ENCODE results near the gene CNOT1.

Gene CNOT1

GRCh38 chr16:58509256-58510096, 120.2 kb downstream of the CNOT1 start:
- H3K27me3 ChIP-seq (ENCODE audit: control insufficient read depth in 1 of 2, insufficient read depth in 2 of 2, low read length in 2 of 2) = no peaks in the 10 kb centered on the region
- H3K27ac ChIP-seq (ENCODE audit: low read length) = no peak overlapping the region
- H3K36me3 ChIP-seq (ENCODE audit: control insufficient read depth in 2 of 2, insufficient read depth in 2 of 2, low read length in 2 of 2) = no peaks in the 10 kb centered on the region
- H3K4me1 ChIP-seq (ENCODE audit: control insufficient read depth, insufficient read depth, low read length) = peaks cover 6% of the 10 kb centered on the region
- H3K4me3 ChIP-seq (ENCODE audit: low read length in 2 of 2) = no peak overlapping the region
- no peak overlapping the region for H3K9ac ChIP-seq (ENCODE audit: low read length in 2 of 2)
- H3K9me3 ChIP-seq (ENCODE audit: control insufficient read depth in 2 of 2, low read length in 2 of 2) = no peaks in the 10 kb centered on the region

GRCh38 chr16:58508671-58509251, 120.9 kb downstream of the CNOT1 start:
- peaks cover 4% of the 10 kb centered on the region for H3K4me1 ChIP-seq (ENCODE audit: control insufficient read depth, insufficient read depth, low read length)
- H3K4me3 ChIP-seq (ENCODE audit: low read length in 2 of 2) = no peak overlapping the region
- no peaks in the 10 kb centered on the region for H3K9me3 ChIP-seq (ENCODE audit: control insufficient read depth in 2 of 2, low read length in 2 of 2)
- H3K27ac ChIP-seq (ENCODE audit: low read length) = no peak overlapping the region
- H3K36me3 ChIP-seq (ENCODE audit: control insufficient read depth in 2 of 2, insufficient read depth in 2 of 2, low read length in 2 of 2) = no peaks in the 10 kb centered on the region
- no peaks in the 10 kb centered on the region for H3K27me3 ChIP-seq (ENCODE audit: control insufficient read depth in 1 of 2, insufficient read depth in 2 of 2, low read length in 2 of 2)
- no peak overlapping the region for H3K9ac ChIP-seq (ENCODE audit: low read length in 2 of 2)

GRCh38 chr16:58507963-58508670, 121.5 kb downstream of the CNOT1 start:
- Histone ChIP-seq H3K27ac (ENCODE audit: low read length) (no peak overlapping the region), H3K4me1 (ENCODE audit: control insufficient read depth, insufficient read depth, low read length) (peaks cover 4% of the 10 kb centered on the region), H3K9me3 (ENCODE audit: control insufficient read depth in 2 of 2, low read length in 2 of 2) (no peaks in the 10 kb centered on the region), H3K27me3 (ENCODE audit: control insufficient read depth in 1 of 2, insufficient read depth in 2 of 2, low read length in 2 of 2) (peaks cover 0 to 2% of the 10 kb centered on the region in 2 donors), H3K9ac (ENCODE audit: low read length in 2 of 2) (no peak overlapping the region), H3K36me3 (ENCODE audit: control insufficient read depth in 2 of 2, insufficient read depth in 2 of 2, low read length in 2 of 2) (no peaks in the 10 kb centered on the region), H3K4me3 (ENCODE audit: low read length in 2 of 2) (no peak overlapping the region)

GRCh38 chr16:58507195-58507962, 122.2 kb downstream of the CNOT1 start:
- no peak overlapping the region for H3K9ac ChIP-seq (ENCODE audit: low read length in 2 of 2)
- no peak overlapping the region for H3K4me3 ChIP-seq (ENCODE audit: low read length in 2 of 2)
- H3K9me3 ChIP-seq (ENCODE audit: control insufficient read depth in 2 of 2, low read length in 2 of 2) = no peaks in the 10 kb centered on the region
- H3K36me3 ChIP-seq (ENCODE audit: control insufficient read depth in 2 of 2, insufficient read depth in 2 of 2, low read length in 2 of 2) = no peaks in the 10 kb centered on the region
- H3K4me1 ChIP-seq (ENCODE audit: control insufficient read depth, insufficient read depth, low read length) = peaks cover 4% of the 10 kb centered on the region
- H3K27ac ChIP-seq (ENCODE audit: low read length) = no peak overlapping the region
- peaks cover 5 to 8% of the 10 kb centered on the region in 2 donors for H3K27me3 ChIP-seq (ENCODE audit: control insufficient read depth in 1 of 2, insufficient read depth in 2 of 2, low read length in 2 of 2)

DNA sequence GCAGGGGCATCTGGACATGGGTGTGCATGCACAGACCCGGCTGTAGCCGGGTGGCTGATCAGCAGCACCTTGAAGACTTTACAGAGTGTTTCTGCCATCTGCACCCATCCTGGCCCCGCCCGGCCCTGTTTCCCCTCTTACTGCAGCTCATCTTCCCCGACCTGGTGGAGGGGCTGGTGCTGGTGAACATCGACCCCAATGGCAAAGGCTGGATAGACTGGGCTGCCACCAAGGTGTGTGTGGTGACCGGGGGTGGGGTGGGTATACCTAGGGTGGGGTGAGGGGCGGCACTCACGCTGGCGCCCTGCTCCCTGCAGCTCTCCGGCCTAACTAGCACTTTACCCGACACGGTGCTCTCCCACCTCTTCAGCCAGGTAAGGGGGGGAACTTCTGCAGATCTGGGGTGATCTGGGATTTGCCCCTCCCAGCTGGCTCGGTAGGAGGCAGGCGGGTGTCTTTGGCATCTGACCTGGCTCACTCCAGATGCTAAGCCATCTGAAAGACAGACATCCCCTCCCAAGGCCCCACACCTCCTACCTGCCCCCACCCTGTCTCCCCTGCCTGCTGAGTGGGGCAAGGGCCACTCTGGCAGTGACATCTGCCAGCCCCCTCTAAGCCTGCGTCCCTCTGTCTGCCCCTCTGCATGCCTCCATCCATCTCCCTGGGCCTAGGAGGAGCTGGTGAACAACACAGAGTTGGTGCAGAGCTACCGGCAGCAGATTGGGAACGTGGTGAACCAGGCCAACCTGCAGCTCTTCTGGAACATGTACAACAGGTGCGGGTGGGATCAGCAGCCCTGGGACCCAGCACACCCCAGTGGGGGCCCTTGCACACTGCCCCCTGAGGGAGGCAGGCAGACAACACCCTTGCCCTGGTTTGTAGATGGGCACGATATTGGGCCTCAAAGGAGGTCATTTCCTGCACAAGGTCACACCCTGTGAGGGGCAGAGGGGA, 123.1 kb downstream of the CNOT1 start:
- no peaks in the 10 kb centered on the region for H3K36me3 ChIP-seq (ENCODE audit: control insufficient read depth in 2 of 2, insufficient read depth in 2 of 2, low read length in 2 of 2)

DNA sequence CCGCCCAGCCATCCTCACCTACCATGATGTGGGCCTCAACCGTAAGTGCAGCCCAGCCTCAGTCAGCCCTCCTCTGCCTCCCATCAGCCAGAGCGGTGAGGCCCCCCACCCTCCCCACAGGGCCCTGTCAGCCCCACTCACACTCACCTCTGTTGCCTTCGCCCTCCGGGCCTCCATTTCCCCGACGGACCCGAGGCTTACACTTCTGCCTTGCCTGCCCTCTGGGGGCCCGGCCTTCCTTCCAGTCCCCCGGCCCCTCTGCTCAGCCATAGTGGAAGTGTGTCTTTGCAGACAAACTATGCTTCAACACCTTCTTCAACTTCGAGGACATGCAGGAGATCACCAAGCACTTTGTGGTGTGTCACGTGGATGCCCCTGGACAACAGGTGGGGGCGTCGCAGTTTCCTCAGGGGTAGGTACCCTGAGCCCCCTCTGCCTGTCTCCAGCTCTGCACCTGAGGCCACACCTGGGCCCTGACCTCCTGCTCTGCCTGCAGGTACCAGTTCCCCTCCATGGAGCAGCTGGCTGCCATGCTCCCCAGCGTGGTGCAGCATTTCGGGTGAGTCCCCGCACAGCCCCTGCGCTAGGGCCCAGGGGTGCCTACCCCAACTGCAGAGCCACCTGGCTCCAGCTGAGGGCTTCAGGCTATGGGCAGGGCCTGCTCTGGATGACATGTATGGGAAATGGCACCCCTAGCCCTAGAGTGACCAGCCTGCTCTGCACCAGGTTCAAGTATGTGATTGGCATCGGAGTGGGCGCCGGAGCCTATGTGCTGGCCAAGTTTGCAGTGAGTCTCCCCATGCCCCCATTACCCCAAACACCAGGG, 125.5 kb downstream of the CNOT1 start:
- Histone ChIP-seq H3K36me3 (ENCODE audit: control insufficient read depth in 2 of 2, insufficient read depth in 2 of 2, low read length in 2 of 2) (no peaks in the 10 kb centered on the region), H3K27me3 (ENCODE audit: control insufficient read depth in 1 of 2, insufficient read depth in 2 of 2, low read length in 2 of 2) (peaks cover 26 to 27% of the 10 kb centered on the region in 2 donors), H3K9me3 (ENCODE audit: control insufficient read depth in 2 of 2, low read length in 2 of 2) (no peaks in the 10 kb centered on the region), H3K27ac (ENCODE audit: low read length) (no peak overlapping the region), H3K4me3 (ENCODE audit: low read length in 2 of 2) (no peak overlapping the region), H3K9ac (ENCODE audit: low read length in 2 of 2) (no peak overlapping the region), H3K4me1 (ENCODE audit: control insufficient read depth, insufficient read depth, low read length) (peaks cover 16% of the 10 kb centered on the region)

More for the DNA sequence above, 123.1 kb downstream of the CNOT1 start:
- Histone ChIP-seq H3K27me3 (ENCODE audit: control insufficient read depth in 1 of 2, insufficient read depth in 2 of 2, low read length in 2 of 2) (peaks cover 12 to 17% of the 10 kb centered on the region in 2 donors), H3K9me3 (ENCODE audit: control insufficient read depth in 2 of 2, low read length in 2 of 2) (no peaks in the 10 kb centered on the region), H3K4me1 (ENCODE audit: control insufficient read depth, insufficient read depth, low read length) (peaks cover 5% of the 10 kb centered on the region), H3K27ac (ENCODE audit: low read length) (no peak overlapping the region), H3K9ac (ENCODE audit: low read length in 2 of 2) (no peak overlapping the region), H3K4me3 (ENCODE audit: low read length in 2 of 2) (no peak overlapping the region)

DNA sequence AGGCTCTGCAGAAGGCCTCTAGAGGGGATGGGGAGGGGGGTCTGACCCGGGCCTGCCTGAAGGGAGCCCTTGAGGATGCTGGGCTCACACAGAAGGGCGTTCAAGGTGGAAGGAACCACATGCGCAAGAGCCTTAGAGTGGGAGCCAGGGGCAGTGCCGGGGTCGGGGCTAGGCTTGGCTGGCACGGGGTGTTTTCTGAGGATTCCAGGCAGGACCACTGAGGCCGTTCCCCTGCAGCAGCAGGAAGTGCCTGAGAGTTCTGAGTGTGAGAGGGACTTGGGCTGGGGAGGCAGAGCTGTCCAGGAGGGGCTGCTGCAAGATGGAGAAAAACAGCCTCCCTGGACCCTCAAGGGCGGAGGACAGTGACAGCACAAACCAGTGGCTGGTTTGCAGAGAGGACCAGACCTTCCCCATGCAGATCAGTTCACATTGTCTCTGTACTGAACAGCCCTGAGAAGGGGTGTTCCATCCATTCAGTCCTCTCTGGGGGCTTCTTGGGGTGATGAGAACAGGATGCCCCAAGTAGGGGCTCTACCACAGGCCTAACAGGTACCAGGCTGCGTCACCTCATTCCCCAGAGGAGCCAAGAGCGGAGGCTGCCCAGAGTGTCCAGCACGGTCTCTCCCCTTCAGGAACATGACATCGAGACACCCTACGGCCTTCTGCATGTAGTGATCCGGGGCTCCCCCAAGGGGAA, 126.3 kb downstream of the CNOT1 start:
- Histone ChIP-seq H3K9ac (ENCODE audit: low read length in 2 of 2) (no peak overlapping the region), H3K27ac (ENCODE audit: low read length) (no peak overlapping the region), H3K36me3 (ENCODE audit: control insufficient read depth in 2 of 2, insufficient read depth in 2 of 2, low read length in 2 of 2) (no peaks in the 10 kb centered on the region), H3K27me3 (ENCODE audit: control insufficient read depth in 1 of 2, insufficient read depth in 2 of 2, low read length in 2 of 2) (peaks cover 26 to 27% of the 10 kb centered on the region in 2 donors), H3K9me3 (ENCODE audit: control insufficient read depth in 2 of 2, low read length in 2 of 2) (no peaks in the 10 kb centered on the region), H3K4me3 (ENCODE audit: low read length in 2 of 2) (no peak overlapping the region), H3K4me1 (ENCODE audit: control insufficient read depth, insufficient read depth, low read length) (peaks cover 16% of the 10 kb centered on the region)

DNA sequence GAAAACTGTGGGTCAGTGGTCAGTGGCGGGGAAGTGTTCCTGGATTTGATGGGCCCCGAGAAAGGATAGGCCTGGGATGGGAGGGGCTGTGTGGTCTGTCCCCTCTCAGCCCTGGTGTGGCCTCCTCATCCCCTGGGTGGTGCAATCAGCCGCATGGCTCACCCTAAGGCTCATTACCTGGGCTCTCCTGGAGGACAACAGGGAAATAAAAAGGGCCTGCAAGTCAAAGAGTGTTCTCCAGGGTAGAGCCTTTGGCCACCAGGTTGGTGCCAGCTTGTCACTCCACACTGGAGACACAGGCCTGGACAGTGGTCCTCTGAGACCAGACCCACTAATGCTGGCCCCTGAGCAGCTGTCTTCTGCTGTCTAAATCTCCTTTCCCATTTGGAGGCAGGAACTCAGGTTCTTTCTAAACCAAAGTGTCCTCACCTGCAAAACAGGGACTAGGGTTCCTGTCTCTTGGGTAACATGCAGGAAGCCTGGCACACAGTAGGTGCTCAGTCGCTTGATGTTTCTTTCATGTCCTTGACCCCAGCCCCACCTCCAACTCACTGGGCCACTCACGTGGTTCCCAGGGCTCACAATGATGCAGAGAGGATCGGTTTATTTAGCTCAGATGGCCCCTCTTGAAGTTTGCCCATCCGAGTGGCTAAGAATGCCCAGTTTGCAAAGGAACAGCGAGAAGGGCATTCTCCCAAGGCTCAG, 127.3 kb downstream of the CNOT1 start:
- Histone ChIP-seq H3K9ac (ENCODE audit: low read length in 2 of 2) (no peak overlapping the region), H3K9me3 (ENCODE audit: control insufficient read depth in 2 of 2, low read length in 2 of 2) (no peaks in the 10 kb centered on the region), H3K4me1 (ENCODE audit: control insufficient read depth, insufficient read depth, low read length) (peaks cover 16% of the 10 kb centered on the region), H3K27ac (ENCODE audit: low read length) (no peak overlapping the region), H3K4me3 (ENCODE audit: low read length in 2 of 2) (no peak overlapping the region), H3K36me3 (ENCODE audit: control insufficient read depth in 2 of 2, insufficient read depth in 2 of 2, low read length in 2 of 2) (no peaks in the 10 kb centered on the region), H3K27me3 (ENCODE audit: control insufficient read depth in 1 of 2, insufficient read depth in 2 of 2, low read length in 2 of 2) (peaks cover 26 to 27% of the 10 kb centered on the region in 2 donors)
